Cardiac muscle cell (in vitro differentiated cells and primary cell): ENCODE measurements around the gene LCORL. TPM values are rescaled to one million over a fixed set of nuclear protein-coding genes. Genes with fewer than 3 reads are reported as not detected.

Experiments used
- DNase-seq, 2 donors: peaks; one replicate each; pipeline versions ENCODE4 v3.0.0 to v3.0.0-alpha.2; 2010 to 2017; ENCODE audit warnings: low read depth in 1 of 2, low spot score in 1 of 2
- H3K27ac ChIP-seq: fragments of 200-600 bp; sonication (generic); 2 replicates; pipeline ENCODE4 v1.5.1; 2016
- H3K27me3 ChIP-seq: fragments of 200-600 bp; sonication (generic); 2 replicates; pipeline ENCODE4 v1.6.0; 2016; ENCODE audit warnings: control low read depth
- H3K36me3 ChIP-seq: fragments of 200-600 bp; sonication (generic); 2 replicates; pipeline ENCODE4 v1.5.1; 2016; ENCODE audit warnings: control low read depth
- H3K4me1 ChIP-seq: fragments of 200-600 bp; sonication (generic); 2 replicates; pipeline ENCODE4 v1.8.1; 2017; ENCODE audit warnings: low read depth, mild to moderate bottlenecking, mixed run types
- H3K4me3 ChIP-seq: fragments of 200-600 bp; sonication (generic); 2 replicates; pipeline ENCODE4 v1.5.1; 2016; ENCODE audit warnings: mild to moderate bottlenecking
- H3K9me3 ChIP-seq: fragments of 200-600 bp; sonication (generic); 2 replicates; pipeline ENCODE4 v1.5.1; 2017; ENCODE audit warnings: low read depth, mild to moderate bottlenecking, control low read depth
- polyA plus RNA-seq: library from polyadenylated mRNA; unstranded; fragments of >200 nt; fragmentation: Nextera tagmentation; extraction: Ambion mirVana; gene quantifications from 2 replicates; pipeline ENCODE4 v1.2.1, GENCODE V29; 2016
- total RNA-seq: library from RNA; depleted of rRNA; stranded (reverse); fragments of >200 nt; gene quantifications from 2 replicates; pipeline ENCODE4 v1.2.3, GENCODE V29; 2016
- TF ChIP-seq, protein P1 (sequence below): IDR thresholded peaks from 2 replicates; pipeline ENCODE4 v1.5.1; 2012; ENCODE audit warnings: low read depth, mild to moderate bottlenecking, low read length

Gene LCORL
- total and polyA plus RNA-seq, 2 experiments from 2014 or later = 11.7 to 50.2 TPM

- no peaks in the 10 kb centered on the region for H3K36me3 ChIP-seq
- H3K9me3 ChIP-seq = no peaks in the 10 kb centered on the region
- no peak overlapping the region for H3K27ac ChIP-seq
- H3K27me3 ChIP-seq = no peaks in the 10 kb centered on the region
- DNase-seq = peak in 1 of 2 donors; percentile 2
- no peak overlapping the region for H3K4me3 ChIP-seq
- TF ChIP-seq, protein P1, sequence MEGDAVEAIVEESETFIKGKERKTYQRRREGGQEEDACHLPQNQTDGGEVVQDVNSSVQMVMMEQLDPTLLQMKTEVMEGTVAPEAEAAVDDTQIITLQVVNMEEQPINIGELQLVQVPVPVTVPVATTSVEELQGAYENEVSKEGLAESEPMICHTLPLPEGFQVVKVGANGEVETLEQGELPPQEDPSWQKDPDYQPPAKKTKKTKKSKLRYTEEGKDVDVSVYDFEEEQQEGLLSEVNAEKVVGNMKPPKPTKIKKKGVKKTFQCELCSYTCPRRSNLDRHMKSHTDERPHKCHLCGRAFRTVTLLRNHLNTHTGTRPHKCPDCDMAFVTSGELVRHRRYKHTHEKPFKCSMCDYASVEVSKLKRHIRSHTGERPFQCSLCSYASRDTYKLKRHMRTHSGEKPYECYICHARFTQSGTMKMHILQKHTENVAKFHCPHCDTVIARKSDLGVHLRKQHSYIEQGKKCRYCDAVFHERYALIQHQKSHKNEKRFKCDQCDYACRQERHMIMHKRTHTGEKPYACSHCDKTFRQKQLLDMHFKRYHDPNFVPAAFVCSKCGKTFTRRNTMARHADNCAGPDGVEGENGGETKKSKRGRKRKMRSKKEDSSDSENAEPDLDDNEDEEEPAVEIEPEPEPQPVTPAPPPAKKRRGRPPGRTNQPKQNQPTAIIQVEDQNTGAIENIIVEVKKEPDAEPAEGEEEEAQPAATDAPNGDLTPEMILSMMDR = no peak
- H3K4me1 ChIP-seq = no peaks in the 10 kb centered on the region
Observed at GRCh38 chr4:17889692-17890091, 131.9 kb downstream of the LCORL start.

DNA sequence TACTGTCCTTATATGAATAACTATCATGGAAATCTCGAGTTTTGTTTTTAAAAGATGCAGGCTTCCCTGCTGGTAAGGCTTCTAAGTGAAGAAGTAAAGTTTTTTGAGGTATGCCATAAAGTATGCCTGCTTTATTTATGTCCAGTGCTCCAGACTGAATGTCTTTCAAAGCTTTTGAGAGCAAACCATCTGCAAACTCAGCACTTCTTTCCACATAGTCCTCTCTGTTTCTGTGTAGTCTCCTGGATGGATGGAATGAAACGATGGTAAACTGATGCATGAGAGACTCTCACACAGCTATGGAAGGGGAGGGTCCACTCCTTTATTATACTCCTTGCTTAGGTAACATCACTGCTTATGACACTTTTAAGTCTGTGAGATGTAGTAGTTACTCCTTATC is 137.0 kb downstream of the LCORL start:
- no peak for DNase-seq
- Histone ChIP-seq H3K9me3 (no peaks in the 10 kb centered on the region), H3K36me3 (no peaks in the 10 kb centered on the region), H3K4me1 (no peaks in the 10 kb centered on the region), H3K4me3 (no peak overlapping the region), H3K27ac (no peak overlapping the region), H3K27me3 (no peaks in the 10 kb centered on the region)
- TF ChIP-seq, protein P1 = no peak

DNA sequence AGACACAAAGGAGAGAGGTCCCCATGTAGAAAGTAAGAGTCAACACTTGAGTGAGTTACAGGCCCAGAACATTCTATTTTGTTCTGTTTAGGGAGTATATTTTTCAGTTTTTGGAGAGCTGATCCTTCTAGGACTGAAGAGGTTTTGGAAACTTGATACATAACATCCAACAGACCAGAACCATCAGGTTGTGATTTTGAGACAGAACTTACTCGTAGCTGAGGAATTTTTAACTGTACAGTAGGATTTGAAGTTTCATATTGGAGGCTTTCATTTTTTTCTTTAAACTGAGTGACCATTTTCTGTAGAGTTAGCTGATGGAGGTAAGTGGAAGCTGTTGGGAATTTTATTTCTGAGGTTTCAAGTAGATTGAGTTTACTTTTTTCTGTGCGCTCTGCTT is 137.5 kb downstream of the LCORL start:
- TF ChIP-seq, protein P1 = no peak
- H3K27me3 ChIP-seq = no peaks in the 10 kb centered on the region
- no peak overlapping the region for H3K27ac ChIP-seq
- no peaks in the 10 kb centered on the region for H3K36me3 ChIP-seq
- DNase-seq = no peak
- H3K4me1 ChIP-seq = no peaks in the 10 kb centered on the region
- no peak overlapping the region for H3K4me3 ChIP-seq
- H3K9me3 ChIP-seq = no peaks in the 10 kb centered on the region

GRCh38 chr4:17877661-17878060 is 143.9 kb downstream of the LCORL start:
- Histone ChIP-seq H3K9me3 (no peaks in the 10 kb centered on the region), H3K4me3 (no peak overlapping the region), H3K36me3 (no peaks in the 10 kb centered on the region), H3K27me3 (no peaks in the 10 kb centered on the region), H3K27ac (no peak overlapping the region), H3K4me1 (no peaks in the 10 kb centered on the region)
- TF ChIP-seq, protein P1 = no peak
- no peak for DNase-seq

GRCh38 chr4:17876943-17877342 is 144.6 kb downstream of the LCORL start:
- TF ChIP-seq, protein P1 = no peak
- no peak for DNase-seq
- Histone ChIP-seq H3K27ac (no peak overlapping the region), H3K4me1 (no peaks in the 10 kb centered on the region), H3K27me3 (no peaks in the 10 kb centered on the region), H3K4me3 (no peak overlapping the region), H3K36me3 (peaks cover 5% of the 10 kb centered on the region), H3K9me3 (no peaks in the 10 kb centered on the region)
